H1 (cell line): ENCODE data around the gene KIF26B. TPM values are rescaled to one million over a fixed set of nuclear protein-coding genes. Genes with fewer than 3 reads are reported as not detected.

ENCODE experiments used
- CTCF ChIA-PET: fragments of 300-600 bp; sonication (Branson Sonifier 250); formaldehyde crosslinking; loops from one replicate; lab custom pipeline; 2021; ENCODE audit not compliant: partially characterized antibody; lab: Charles Lee
- POLR2A ChIA-PET: fragments of 300-600 bp; sonication (Branson Sonifier 250); formaldehyde crosslinking; loops from one replicate; lab custom pipeline; 2021; ENCODE audit warnings: inconsistent platforms; ENCODE audit not compliant: partially characterized antibody; lab: Charles Lee
- DNase-seq, 2 experiments: peaks; one replicate each; pipeline versions ENCODE4 v3.0.0 to v3.0.0-alpha.2; 2010 to 2022; ENCODE audit warnings: low spot score in 2 of 2, low read depth in 1 of 2, mixed read lengths in 1 of 2
- FAIRE-seq: peaks from 2 replicates; lab custom pipeline; 2011; peaks lifted over from hg19 to GRCh38; lab: Jason Lieb, UNC
- H2AFZ ChIP-seq: 2 replicates; pipeline ENCODE4 v1.8.1; 2012; ENCODE audit warnings: low read length, inconsistent platforms
- H2AK5ac ChIP-seq: 2 replicates; pipeline ENCODE4 v1.6.1; 2013; ENCODE audit warnings: low read depth, low read length
- H2BK120ac ChIP-seq: replicated peaks from 2 replicates; pipeline ENCODE3; 2013; ENCODE audit warnings: low read depth, low read length, inconsistent platforms
- H2BK12ac ChIP-seq: 2 replicates; pipeline ENCODE4 v1.6.1; 2013; ENCODE audit warnings: low read depth, low read length
- H2BK15ac ChIP-seq: 2 replicates; pipeline ENCODE4 v1.6.1; 2013; ENCODE audit warnings: low read length
- H2BK20ac ChIP-seq: 2 replicates; pipeline ENCODE4 v1.6.1; 2013; ENCODE audit warnings: low read length
- H2BK5ac ChIP-seq: 2 replicates; pipeline ENCODE4 v1.6.1; 2013; ENCODE audit warnings: low read depth, low read length
- H3K14ac ChIP-seq: 2 replicates; pipeline ENCODE4 v1.6.1; 2013; ENCODE audit warnings: inconsistent platforms; ENCODE audit not compliant: insufficient read length
- H3K18ac ChIP-seq: 2 replicates; pipeline ENCODE4 v1.6.1; 2013; ENCODE audit warnings: low read length; ENCODE audit errors: extremely low read depth
- H3K23ac ChIP-seq: 2 replicates; pipeline ENCODE4 v1.6.1; 2013; ENCODE audit warnings: inconsistent platforms; ENCODE audit not compliant: insufficient read length
- H3K23me2 ChIP-seq: 2 replicates; pipeline ENCODE4 v1.6.1; 2013; ENCODE audit warnings: low read depth, low read length
- H3K27ac ChIP-seq: 2 replicates; pipeline ENCODE4 v1.6.1; 2011; ENCODE audit warnings: low read depth, low read length, inconsistent platforms
- H3K27me3 ChIP-seq, 4 experiments: replicated peaks in 1 of 4; 1 replicate in 1 of 4; 2 replicates in 3 of 4; pipeline versions ENCODE4 v1.6.1 to v1.8.1; 2011 to 2013; ENCODE audit warnings: low read length in 3 of 4, mild to moderate bottlenecking in 3 of 4, inconsistent platforms in 2 of 4, mixed read lengths in 2 of 4, moderate library complexity in 1 of 4; ENCODE audit not compliant: control insufficient read depth in 3 of 4, insufficient read depth in 3 of 4; ENCODE audit errors: extremely low read depth in 1 of 4
- H3K36me3 ChIP-seq, 4 experiments: 2 replicates each; pipeline versions ENCODE4 v1.6.1 to v1.8.1; 2011 to 2013; ENCODE audit warnings: mild to moderate bottlenecking in 4 of 4, low read length in 3 of 4, moderate library complexity in 2 of 4, control low read depth in 1 of 4, inconsistent platforms in 1 of 4; ENCODE audit not compliant: insufficient read depth in 4 of 4, control insufficient read depth in 2 of 4
- H3K4ac ChIP-seq: replicated peaks from 2 replicates; pipeline ENCODE3; 2013; ENCODE audit warnings: low read length, low read depth, mixed read lengths, inconsistent platforms; ENCODE audit not compliant: insufficient read length
- H3K4me1 ChIP-seq, 4 experiments: replicated peaks in 1 of 4; 1 replicate in 1 of 4; 2 replicates in 3 of 4; pipeline versions ENCODE4 v1.6.1 to v1.8.1; 2011 to 2013; ENCODE audit warnings: low read length in 3 of 4, inconsistent platforms in 2 of 4, mixed read lengths in 1 of 4; ENCODE audit not compliant: insufficient read depth in 4 of 4, control insufficient read depth in 3 of 4
- H3K4me2 ChIP-seq, 2 experiments: 2 replicates each; pipeline versions ENCODE4 v1.6.1 to v1.8.1; 2011 to 2013; ENCODE audit warnings: low read depth in 2 of 2, low read length in 2 of 2, control low read depth in 1 of 2, inconsistent platforms in 1 of 2, mild to moderate bottlenecking in 1 of 2; ENCODE audit not compliant: insufficient read depth in 1 of 2
- H3K4me3 ChIP-seq, 4 experiments: fragments of 200-600, 300-600 bp in 1 of 4; sonication (generic), shearing (Covaris generic), sonication (Bioruptor Twin) in 1 of 4; 2 replicates each; pipeline versions ENCODE4 v1.5.1 to v1.8.1; 2011 to 2016; ENCODE audit warnings: low read length in 4 of 4, low read depth in 3 of 4, control low read depth in 2 of 4, inconsistent platforms in 2 of 4, mild to moderate bottlenecking in 2 of 4, mixed read lengths in 1 of 4, moderate library complexity in 1 of 4; ENCODE audit not compliant: insufficient read depth in 2 of 4; ENCODE audit errors: extremely low read depth in 1 of 4
- H3K56ac ChIP-seq: replicated peaks from 2 replicates; pipeline ENCODE3; 2013; ENCODE audit warnings: low read depth, mild to moderate bottlenecking, mixed read lengths, low read length, inconsistent platforms; ENCODE audit not compliant: insufficient read length
- H3K79me1 ChIP-seq: 2 replicates; pipeline ENCODE4 v1.6.1; 2013; ENCODE audit warnings: low read depth, low read length, control low read depth
- H3K79me2 ChIP-seq, 2 experiments: 2 replicates each; pipeline versions ENCODE4 v1.6.1 to v1.8.1; 2012 to 2013; ENCODE audit warnings: low read length in 2 of 2, mild to moderate bottlenecking in 2 of 2, inconsistent platforms in 1 of 2; ENCODE audit not compliant: insufficient read depth in 2 of 2, control insufficient read depth in 1 of 2
- H3K9ac ChIP-seq, 4 experiments: replicated peaks in 1 of 4; 1 replicate in 1 of 4; 2 replicates in 3 of 4; pipeline versions ENCODE4 v1.6.1 to v1.8.1; 2011 to 2013; ENCODE audit warnings: low read depth in 3 of 4, low read length in 3 of 4, control low read depth in 2 of 4, mild to moderate bottlenecking in 2 of 4, moderate library complexity in 2 of 4, inconsistent platforms in 1 of 4; ENCODE audit errors: extremely low read depth in 1 of 4
- H3K9me3 ChIP-seq, 2 experiments: 2 replicates each; pipeline versions ENCODE4 v1.6.1 to v1.8.1; 2012 to 2013; ENCODE audit warnings: mild to moderate bottlenecking in 2 of 2, moderate library complexity in 2 of 2, control low read depth in 1 of 2, inconsistent platforms in 1 of 2, low read depth in 1 of 2, low read length in 1 of 2, mixed read lengths in 1 of 2; ENCODE audit not compliant: insufficient read depth in 2 of 2
- H4K20me1 ChIP-seq, 2 experiments: replicated peaks in 1 of 2; 2 replicates each; pipeline versions ENCODE3 to v1.8.1; 2011 to 2013; ENCODE audit warnings: inconsistent platforms in 2 of 2, low read length in 2 of 2, mild to moderate bottlenecking in 1 of 2; ENCODE audit not compliant: insufficient read depth in 2 of 2, control insufficient read depth in 1 of 2
- H4K5ac ChIP-seq: 2 replicates; pipeline ENCODE4 v1.6.1; 2013; ENCODE audit warnings: low read length, low read depth, mixed read lengths, inconsistent platforms; ENCODE audit not compliant: insufficient read length
- H4K8ac ChIP-seq: 2 replicates; pipeline ENCODE4 v1.8.0; 2013; ENCODE audit warnings: mild to moderate bottlenecking, moderate library complexity, low read length, inconsistent platforms; ENCODE audit not compliant: insufficient read depth; ENCODE audit errors: extremely low read depth
- H4K91ac ChIP-seq: replicated peaks from 2 replicates; pipeline ENCODE3; 2013; ENCODE audit warnings: low read length, mixed read lengths, inconsistent platforms; ENCODE audit not compliant: insufficient read length
- CREB1 ChIP-seq: IDR thresholded peaks from 2 replicates; pipeline ENCODE4 v1.6.1; 2012; ENCODE audit warnings: inconsistent platforms
- KDM1A ChIP-seq: fragments of 200-600, 300-600 bp; sonication (generic); IDR thresholded peaks from 2 replicates; pipeline ENCODE4 v1.7.1; 2016; ENCODE audit warnings: mild to moderate bottlenecking, low read length, borderline replicate concordance
- SAP30 ChIP-seq: fragments of 300-600 bp; sonication (generic); IDR thresholded peaks from 2 replicates; pipeline ENCODE4 v1.7.1; 2012; ENCODE audit warnings: low read length, moderate library complexity, mild to moderate bottlenecking, inconsistent platforms; ENCODE audit not compliant: insufficient read depth, insufficient replicate concordance
- TBP ChIP-seq: IDR thresholded peaks from 2 replicates; pipeline ENCODE4 v1.6.1; 2011; ENCODE audit warnings: low read depth, low read length, improper control_type of control experiment
- WGBS, 2 experiments: shearing (Covaris generic) in 1 of 2; methylation state at CpG; one replicate each; pipeline versions ENCODE4 v1.1.6 to v1.1.7; 2013 to 2015; ENCODE audit warnings: low lambda C conversion rate in 2 of 2, mixed read lengths in 2 of 2, inconsistent platforms in 1 of 2, low coverage in 1 of 2, missing lambda C conversion rate in 1 of 2; ENCODE audit not compliant: insufficient replicate concordance in 2 of 2, insufficient coverage in 1 of 2, insufficient read length in 1 of 2; ENCODE audit errors: extremely low coverage in 1 of 2, missing lambda C conversion rate in 1 of 2; 5-methylcytosine and 5-hydroxymethylcytosine counted together
- polyA plus RNA-seq, 7 experiments: library from polyadenylated mRNA; depleted of rRNA in 3 of 7; stranded (reverse) in 5 of 7; unstranded in 2 of 7; fragments of >200 nt in 5 of 7; fragments of 200-250 nt in 2 of 7; gene quantifications; 1 replicate in 5 of 7; 2 replicates in 1 of 7; 4 replicates in 1 of 7; pipeline versions ENCODE4 v1.2.1 to v1.2.3, GENCODE V29; 2011 to 2013; ENCODE audit warnings: missing spikeins in 2 of 7, mixed read lengths in 2 of 7
- total RNA-seq: library from RNA; stranded (reverse); fragmentation: NEBNext Ultra II Directional; extraction: Animal tissue kit (Norgen Biotek cat#: 25700); gene quantifications from 2 replicates; pipeline ENCODE4 v1.2.1, GENCODE V29; 2021

Gene KIF26B
- total and polyA plus RNA-seq, 2 of the 8 experiments (the other 6 are each of a cell fraction or from before 2014, with no cell fraction given) = 0.06 to 0.28 TPM

GRCh38 chr1:245589316-245589715 is 434.5 kb downstream of the KIF26B start:
- H4K5ac ChIP-seq = no peak overlapping the region
- no peak overlapping the region for H3K4me3 ChIP-seq
- no peak overlapping the region for H3K4me2 ChIP-seq
- TF ChIP-seq TBP (no peak), CREB1 (no peak), SAP30 (no peak), KDM1A (no peak)
- TF ChIP-seq, all 59 proteins: peak for 0
- 85% methylated on average over 12 of the region's 12 CpGs; no CpG with 5 or more reads in 1 of the 2 experiments for WGBS, 2 experiments
- Histone ChIP-seq H3K9ac (no peak overlapping the region), H2BK12ac (no peak overlapping the region), H4K8ac (no peak overlapping the region), H3K14ac (no peak overlapping the region), H2BK120ac (no peak overlapping the region), H3K18ac (no peak overlapping the region), H3K9me3 (no peaks in the 10 kb centered on the region), H4K91ac (no peak overlapping the region), H3K27me3 (no peaks in the 10 kb centered on the region), H3K23ac (no peak overlapping the region), H3K56ac (no peak overlapping the region), H2BK20ac (no peak overlapping the region), H3K4ac (no peak overlapping the region), H3K36me3 (no peaks in the 10 kb centered on the region), H2BK5ac (no peak overlapping the region), H2AFZ (no peak overlapping the region), H3K79me2 (no peaks in the 10 kb centered on the region), H3K79me1 (no peaks in the 10 kb centered on the region), H3K4me1 (no peaks in the 10 kb centered on the region), H3K27ac (no peak overlapping the region), H2AK5ac (no peak overlapping the region), H3K23me2 (no peaks in the 10 kb centered on the region), H2BK15ac (no peak overlapping the region), H4K20me1 (no peaks in the 10 kb centered on the region)
- DNase-seq (no peak), FAIRE-seq (no peak)
- ChIA-PET POLR2A (no interaction called here), CTCF (interaction anchor here (0.8 kb wide), 1 partner anchor 208 kb away, joined by 3 read pairs; no protein-coding TSS in a partner anchor)
